Measurements from ENCODE around the gene MAPK12.

Gene MAPK12

GRCh38 chr22:50250555-50251476, 10.7 kb downstream of the MAPK12 start, which contains the start of gene HDAC10:
Gene HDAC10 (minus strand): TSS chr22:50251265. CDS start chr22:50251032, 233 bp downstream.
- no peak for FAIRE-seq

GRCh38 chr22:50250249-50250554, 11.3 kb downstream of the MAPK12 start:
- FAIRE-seq = no peak

- FAIRE-seq = no peak
These were observed 11.9 kb downstream of the MAPK12 start for GRCh38 chr22:50249341-50250248.

GRCh38 chr22:50248196-50249081, 13.0 kb downstream of the MAPK12 start:
- FAIRE-seq = no peak

GRCh38 chr22:50247748-50248147, 13.7 kb downstream of the MAPK12 start:
- FAIRE-seq = no peak

- no peak for FAIRE-seq
These were observed 15.0 kb downstream of the MAPK12 start for GRCh38 chr22:50246242-50247175.

- no peak for FAIRE-seq
These were observed 16.0 kb downstream of the MAPK12 start for GRCh38 chr22:50245214-50246072.

- FAIRE-seq = no peak
These were observed 16.9 kb downstream of the MAPK12 start, which contains the start of gene TUBGCP6 for GRCh38 chr22:50244420-50245213. Gene TUBGCP6 (minus strand): TSS chr22:50245023. CDS start chr22:50244459, 564 bp downstream.

GRCh38 chr22:50243685-50244419, 17.6 kb downstream of the MAPK12 start:
- no peak for FAIRE-seq

GRCh38 chr22:50242406-50242949, 19.0 kb downstream of the MAPK12 start:
- no peak for FAIRE-seq

- no peak for FAIRE-seq
These were observed 22.7 kb downstream of the MAPK12 start for GRCh38 chr22:50238755-50239154.

- no peak for FAIRE-seq
These were observed 24.6 kb downstream of the MAPK12 start for GRCh38 chr22:50236731-50237409.

GRCh38 chr22:50233223-50233622, 28.3 kb downstream of the MAPK12 start:
- FAIRE-seq = no peak

- no peak for FAIRE-seq
These were observed 28.9 kb downstream of the MAPK12 start for GRCh38 chr22:50232481-50233151.

- no peak for FAIRE-seq
These were observed 32.1 kb downstream of the MAPK12 start for GRCh38 chr22:50229370-50229769.

GRCh38 chr22:50228366-50228765, 33.1 kb downstream of the MAPK12 start:
- no peak for FAIRE-seq

GRCh38 chr22:50227579-50228215, 33.8 kb downstream of the MAPK12 start:
- FAIRE-seq = no peak

All from colon (tissue), 2 donors.